Peyer's patch (tissue), 4 donors: ENCODE measurements around the gene SLX1B.
"Not testable (repeated sequence)": the region's sequence is repeated elsewhere in the genome, so short reads cannot be mapped to it uniquely, and the experiment has no call there.

ENCODE experiments used
- CTCF ChIP-seq, 6 experiments: fragments of 450-650 bp in 4 of 6; fragments of 200-600 bp in 2 of 6; sonication (generic) in 1 of 6; IDR thresholded peaks; one replicate each; pipeline ENCODE4 v1.5.1; 2017 to 2019; ENCODE audit warnings: antibody characterized with exemption in 6 of 6, mild to moderate bottlenecking in 3 of 6, moderate library complexity in 1 of 6
- POLR2A ChIP-seq, 2 donors: fragments of 450-650 bp; IDR thresholded peaks; one replicate each; pipeline ENCODE4 v1.5.1; 2017; ENCODE audit warnings: antibody characterized with exemption in 2 of 2, mild to moderate bottlenecking in 2 of 2, moderate library complexity in 2 of 2

DNA sequence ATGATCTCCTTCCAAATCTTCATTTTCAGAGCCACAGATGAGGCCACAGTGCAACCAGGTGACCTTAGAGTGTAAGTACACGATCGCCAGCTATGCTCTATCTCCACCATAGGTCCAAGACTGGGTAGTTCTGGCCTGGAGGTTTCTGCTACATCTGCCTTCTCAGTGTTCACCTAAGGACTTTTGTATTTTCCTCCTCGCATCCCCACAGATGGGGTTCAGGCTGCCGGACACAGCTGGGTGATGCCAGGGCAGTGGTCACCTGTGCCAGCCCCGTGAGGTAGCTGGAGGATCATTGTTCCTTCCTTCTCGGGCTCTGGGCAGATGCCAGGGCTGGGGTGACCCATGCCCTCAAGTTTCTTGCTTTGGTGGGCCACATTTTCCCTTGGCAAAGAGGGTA lies 52.0 kb downstream of the SLX1B start, which contains the start of gene NPIPB12:
- TF ChIP-seq CTCF, POLR2A (IDR thresholded peaks at IDR 0.05): not testable (repeated sequence)
